HG02973 (cell line): ENCODE measurements around the gene GCA.
A peak's percentile ranks its signal among the peaks of the same experiment; 100 is the strongest.

Source experiments
- ATAC-seq: cut with Tn5 transposase; IDR thresholded peaks from one replicate; pipeline ENCODE4 v1.9.1; 2021; ENCODE audit warnings: moderate library complexity; ENCODE audit not compliant: unreplicated experiment

Gene GCA

GRCh38 chr2:162327806-162328205, 16.1 kb upstream of the GCA start:
- ATAC-seq: no peak

GRCh38 chr2:162328424-162329157, 15.3 kb upstream of the GCA start:
- peak; percentile 92 for ATAC-seq

- ATAC-seq: no peak
These were observed 13.1 kb upstream of the GCA start for GRCh38 chr2:162330881-162331280.

- peak; percentile 61 for ATAC-seq
These were observed 10.0 kb upstream of the GCA start for GRCh38 chr2:162333968-162334367.

- ATAC-seq: no peak
These were observed 6.1 kb upstream of the GCA start for GRCh38 chr2:162337868-162338267.

GRCh38 chr2:162340822-162341221, 3.1 kb upstream of the GCA start:
- no peak for ATAC-seq

GRCh38 chr2:162342321-162342720, 1.6 kb upstream of the GCA start:
- no peak for ATAC-seq

GRCh38 chr2:162342841-162343240, 1.1 kb upstream of the GCA start:
- ATAC-seq: no peak

- ATAC-seq: no peak
These were observed 474 bp upstream of the GCA start for GRCh38 chr2:162343492-162343823.

GRCh38 chr2:162344617-162344950, 652 bp downstream of the GCA start:
- ATAC-seq: no peak

GRCh38 chr2:162365392-162365791, 21.5 kb downstream of the GCA start:
- no peak for ATAC-seq

- no peak for ATAC-seq
These were observed 24.6 kb downstream of the GCA start for GRCh38 chr2:162368494-162368893.

- no peak for ATAC-seq
These were observed 25.6 kb downstream of the GCA start for GRCh38 chr2:162369551-162369950.

- ATAC-seq: no peak
These were observed 27.0 kb downstream of the GCA start for GRCh38 chr2:162370931-162371330.

GRCh38 chr2:162372818-162373217, 28.9 kb downstream of the GCA start:
- no peak for ATAC-seq

- ATAC-seq: no peak
These were observed 36.0 kb downstream of the GCA start for GRCh38 chr2:162379719-162380580.

- no peak for ATAC-seq
These were observed 37.9 kb downstream of the GCA start for GRCh38 chr2:162381851-162382250.

- ATAC-seq: no peak
These were observed 38.3 kb downstream of the GCA start for GRCh38 chr2:162382278-162382677.

- ATAC-seq: no peak
These were observed 41.6 kb downstream of the GCA start for GRCh38 chr2:162385536-162385935.

- ATAC-seq: no peak
These were observed 46.9 kb downstream of the GCA start for GRCh38 chr2:162390801-162391200.

GRCh38 chr2:162400336-162400735, 56.4 kb downstream of the GCA start:
- no peak for ATAC-seq

GRCh38 chr2:162401871-162402270, 57.9 kb downstream of the GCA start:
- no peak for ATAC-seq

- ATAC-seq: no peak
These were observed 60.0 kb downstream of the GCA start for GRCh38 chr2:162403884-162404283.
